ENCODE results near the gene LNP1.

- no peak for TF ChIP-seq CTCF (IDR thresholded peaks at IDR 0.05)
- TF ChIP-seq EP300 (IDR thresholded peaks at IDR 0.05; ENCODE audit: low read depth) = no peak
Measured at GRCh38 chr3:100384733-100385525, 16.4 kb upstream of the LNP1 start.
